ENCODE results near the gene BMERB1. TPM values are rescaled to one million over a fixed set of nuclear protein-coding genes. Genes with fewer than 3 reads are reported as not detected.

Gene BMERB1
- total and polyA plus RNA-seq, 10 donors, result 5.6 to 36.5 (median 19.0) TPM

GRCh38 chr16:15597135-15597534 is 162.7 kb downstream of the BMERB1 start:
- Histone ChIP-seq H3K9me3 (no peaks in the 10 kb centered on the region), H3K27me3 (replicated peaks in 1 of 7) (no peaks in the 10 kb centered on the region), H3K36me3 (peaks cover 0 to 94% (median 73%) of the 10 kb centered on the region in 6 donors), H3K4me3 (no peak overlapping the region), H3K27ac (peak overlapping the region in 2 of 8 donors; percentile 33 to 44), H3K4me1 (peaks cover 0 to 29% (median 20%) of the 10 kb centered on the region in 6 donors)
- WGBS, 5 donors, result 79 to 92% (median 91%) methylated on average over 6 of the region's 6 CpGs
- no peak for TF ChIP-seq CTCF (IDR thresholded peaks at IDR 0.05 in 8 of 11, conservative IDR thresholded peaks at IDR 0.05 in 3 of 11)
- no peak for TF ChIP-seq POLR2A (IDR thresholded peaks at IDR 0.05)
- TF ChIP-seq POLR2AphosphoS5 (IDR thresholded peaks at IDR 0.05), result no peak
- DNase-seq, result no peak
- intact Hi-C loops (cut with DNase I; ENCODE audit: low total_unique reads), result no loop called here

- peaks cover 0 to 20% (median 12%) of the 10 kb centered on the region in 6 donors for H3K4me1 ChIP-seq
- WGBS, 5 donors, result 93 to 98% (median 96%) methylated on average over 12 to 15 of the region's 15 CpGs
- H3K27me3 ChIP-seq (replicated peaks in 1 of 7), result no peaks in the 10 kb centered on the region
- no peak overlapping the region for H3K4me3 ChIP-seq
- TF ChIP-seq POLR2AphosphoS5 (IDR thresholded peaks at IDR 0.05) (no peak), POLR2A (IDR thresholded peaks at IDR 0.05) (no peak), CTCF (IDR thresholded peaks at IDR 0.05 in 8 of 11, conservative IDR thresholded peaks at IDR 0.05 in 3 of 11) (no peak)
- DNase-seq, result no peak
- no peaks in the 10 kb centered on the region for H3K9me3 ChIP-seq
- intact Hi-C loops (cut with DNase I; ENCODE audit: low total_unique reads), result no loop called here
- peaks cover 0 to 100% (median 81%) of the 10 kb centered on the region in 6 donors for H3K36me3 ChIP-seq
- H3K27ac ChIP-seq, result peak overlapping the region in 2 of 8 donors; percentile 33 to 44
Measured at GRCh38 chr16:15597822-15598647, 163.6 kb downstream of the BMERB1 start.

- peak overlapping the region in 2 of 8 donors; percentile 33 to 44 for H3K27ac ChIP-seq
- no peak for DNase-seq
- no peak overlapping the region for H3K4me3 ChIP-seq
- H3K27me3 ChIP-seq (replicated peaks in 1 of 7), result no peaks in the 10 kb centered on the region
- TF ChIP-seq POLR2AphosphoS5 (IDR thresholded peaks at IDR 0.05), result peak in 1 of 3 donors; percentile 45
- TF ChIP-seq CTCF (IDR thresholded peaks at IDR 0.05 in 8 of 11, conservative IDR thresholded peaks at IDR 0.05 in 3 of 11), result no peak
- H3K36me3 ChIP-seq, result peaks cover 0 to 100% (median 87%) of the 10 kb centered on the region in 6 donors
- H3K9me3 ChIP-seq, result no peaks in the 10 kb centered on the region
- peaks cover 0 to 14% (median 9%) of the 10 kb centered on the region in 6 donors for H3K4me1 ChIP-seq
- WGBS, 5 donors, result 87 to 92% (median 91%) methylated on average over 17 of the region's 17 CpGs
- intact Hi-C loops (cut with DNase I; ENCODE audit: low total_unique reads), result no loop called here
Measured at GRCh38 chr16:15598648-15599190, 164.3 kb downstream of the BMERB1 start.
